HFFc6 (cell line): ENCODE results near the gene C11orf21. TPM values are rescaled to one million over a fixed set of nuclear protein-coding genes. Genes with fewer than 3 reads are reported as not detected.

ENCODE experiments used
- DNase-seq: peaks from one replicate; pipeline ENCODE4 v3.0.0-alpha.2; 2018
- H3K27ac Mint-ChIP-seq: 2 replicates; pipeline ENCODE4 v1.8.0; 2020; ENCODE audit warnings: mild to moderate bottlenecking, mixed read lengths
- H3K27me3 Mint-ChIP-seq: 2 replicates; pipeline ENCODE4 v1.8.0; 2021; ENCODE audit warnings: mild to moderate bottlenecking, moderate library complexity, mixed read lengths; ENCODE audit not compliant: insufficient read depth
- H3K36me3 Mint-ChIP-seq: 2 replicates; pipeline ENCODE4 v1.8.0; 2021; ENCODE audit warnings: low read depth, mixed read lengths
- H3K4me1 Mint-ChIP-seq: 2 replicates; pipeline ENCODE4 v1.8.0; 2020; ENCODE audit warnings: low read depth, mixed read lengths
- H3K4me3 Mint-ChIP-seq: 2 replicates; pipeline ENCODE4 v1.8.0; 2020; ENCODE audit warnings: mild to moderate bottlenecking, moderate library complexity, mixed read lengths
- H3K9me3 Mint-ChIP-seq: 2 replicates; pipeline ENCODE4 v1.8.0; 2020; ENCODE audit warnings: mild to moderate bottlenecking, mixed read lengths
- CTCF ChIP-seq: fragments of 200-600 bp; sonication (generic); IDR thresholded peaks from 2 replicates; pipeline ENCODE4 v1.5.0; 2021; ENCODE audit warnings: antibody characterized with exemption, mild to moderate bottlenecking
- total RNA-seq, 6 experiments: library from RNA; stranded (reverse); fragmentation: NEBNext Ultra II Directional; extraction: Animal tissue kit (Norgen Biotek cat#: 25700); gene quantifications; 2 replicates in 1 of 6; 3 replicates in 5 of 6; pipeline ENCODE4 v1.2.3, GENCODE V29; 2021

Gene C11orf21
- total RNA-seq, 6 experiments from 2014 or later, result not detected

GRCh38 chr11:2251138-2251537, 50.6 kb downstream of the C11orf21 start:
- Mint-ChIP-seq H3K4me3 (no peak overlapping the region), H3K27me3 (peaks cover 18% of the 10 kb centered on the region), H3K27ac (no peak overlapping the region), H3K4me1 (no peaks in the 10 kb centered on the region), H3K36me3 (no peaks in the 10 kb centered on the region), H3K9me3 (peaks cover 4% of the 10 kb centered on the region; the same call in 1 of the 2 replicates)
- no peak for DNase-seq
- TF ChIP-seq CTCF, result no peak

DNA sequence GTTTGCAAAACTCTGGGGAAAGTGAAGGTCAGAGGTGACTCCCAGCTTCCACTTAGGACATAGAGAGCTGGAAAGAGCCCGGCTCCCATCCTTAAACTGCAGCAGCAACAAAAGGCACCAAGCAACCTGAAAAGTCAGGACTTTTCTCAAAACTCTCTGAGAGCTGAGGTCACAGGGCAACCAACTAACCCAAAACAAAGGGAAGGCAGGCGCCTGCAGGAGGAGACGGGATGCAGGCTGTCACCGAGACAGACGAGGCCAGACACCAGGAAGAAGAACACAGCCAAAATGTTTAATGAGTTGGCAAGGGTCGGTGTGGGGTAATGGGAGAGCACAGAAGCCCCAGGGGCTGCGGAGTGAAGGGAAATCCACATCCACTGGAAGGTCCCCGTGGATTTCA, 51.2 kb downstream of the C11orf21 start:
- TF ChIP-seq CTCF, result no peak
- no peak for DNase-seq
- H3K4me3 Mint-ChIP-seq, result no peak overlapping the region
- no peaks in the 10 kb centered on the region for H3K4me1 Mint-ChIP-seq
- H3K27me3 Mint-ChIP-seq, result peaks cover 18% of the 10 kb centered on the region
- H3K36me3 Mint-ChIP-seq, result no peaks in the 10 kb centered on the region
- no peak overlapping the region for H3K27ac Mint-ChIP-seq
- H3K9me3 Mint-ChIP-seq, result peaks cover 4% of the 10 kb centered on the region; the same call in 1 of the 2 replicates

GRCh38 chr11:2250041-2250440, 51.7 kb downstream of the C11orf21 start:
- H3K27ac Mint-ChIP-seq, result no peak overlapping the region
- peaks cover 1% of the 10 kb centered on the region; the same call in 1 of the 2 replicates for H3K9me3 Mint-ChIP-seq
- peaks cover 18% of the 10 kb centered on the region for H3K27me3 Mint-ChIP-seq
- no peak for DNase-seq
- no peak overlapping the region for H3K4me3 Mint-ChIP-seq
- no peak for TF ChIP-seq CTCF
- no peaks in the 10 kb centered on the region for H3K4me1 Mint-ChIP-seq
- no peaks in the 10 kb centered on the region for H3K36me3 Mint-ChIP-seq

GRCh38 chr11:2249189-2249916, 52.4 kb downstream of the C11orf21 start:
- Mint-ChIP-seq H3K4me1 (no peaks in the 10 kb centered on the region), H3K9me3 (no peaks in the 10 kb centered on the region), H3K27ac (no peak overlapping the region), H3K27me3 (peaks cover 23% of the 10 kb centered on the region), H3K36me3 (no peaks in the 10 kb centered on the region), H3K4me3 (no peak overlapping the region)
- DNase-seq, result no peak
- no peak for TF ChIP-seq CTCF

DNA sequence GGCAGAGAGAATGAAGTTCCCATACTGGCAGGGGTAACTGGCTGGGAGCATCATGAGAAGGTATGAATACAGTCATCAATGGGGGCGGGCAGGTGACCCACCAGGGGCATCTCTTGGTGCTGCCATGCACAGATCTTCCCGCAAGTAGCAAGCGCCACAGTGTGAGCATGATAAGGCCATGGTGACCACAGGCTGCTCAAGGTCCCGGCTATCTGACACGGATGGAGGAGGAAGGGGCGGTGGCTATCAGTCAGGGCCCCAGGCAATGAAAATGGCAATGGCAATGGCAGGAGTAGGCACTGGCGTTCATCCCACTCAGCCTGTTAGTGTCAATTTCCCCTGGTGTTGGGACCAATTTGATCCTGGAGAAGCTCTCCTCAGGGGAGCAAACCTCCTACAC, 53.0 kb downstream of the C11orf21 start:
- Mint-ChIP-seq H3K4me3 (no peak overlapping the region), H3K9me3 (no peaks in the 10 kb centered on the region), H3K4me1 (no peaks in the 10 kb centered on the region), H3K27me3 (peaks cover 29% of the 10 kb centered on the region), H3K27ac (no peak overlapping the region), H3K36me3 (no peaks in the 10 kb centered on the region)
- no peak for DNase-seq
- TF ChIP-seq CTCF, result no peak
